Panc1 (cell line): ENCODE measurements around the gene POC1B. TPM values are rescaled to one million over a fixed set of nuclear protein-coding genes. Genes with fewer than 3 reads are reported as not detected.

Experiments
- ATAC-seq: fragments of 200-7000 bp; cut with Tn5 transposase; 2 replicates; pipeline ENCODE4 v1.9.1; 2020; ENCODE audit warnings: mild to moderate bottlenecking, moderate library complexity
- BruUV-seq: library from RNA; stranded (reverse); fragments of 400-500 nt; replicated peaks from 2 replicates; lab custom pipeline; 2021; lab: Mats Ljungman, UMichigan
- CTCF ChIA-PET: fragments of 300-600 bp; sonication (Branson Sonifier 250); formaldehyde crosslinking; loops from one replicate; lab custom pipeline; 2022; ENCODE audit warnings: antibody characterized with exemption; lab: Charles Lee
- POLR2A ChIA-PET: fragments of 300-600 bp; sonication (Branson Sonifier 250); formaldehyde crosslinking; loops from one replicate; lab custom pipeline; 2022; ENCODE audit warnings: antibody characterized with exemption; lab: Charles Lee
- DNase-seq: peaks from one replicate; pipeline ENCODE4 v3.0.0-alpha.2; 2010; ENCODE audit warnings: low read depth, low spot score
- H3K27ac ChIP-seq: 2 replicates; pipeline ENCODE4 v1.5.1; 2011; ENCODE audit warnings: mild to moderate bottlenecking, low read length, inconsistent platforms
- H3K27me3 ChIP-seq: fragments of 200-500 bp; sonication (Bioruptor generic); 2 replicates; pipeline ENCODE4 v1.6.0; 2014; ENCODE audit warnings: low read length, inconsistent platforms; ENCODE audit not compliant: control insufficient read depth, insufficient read depth
- H3K36me3 ChIP-seq: fragments of 200-500 bp; sonication (Bioruptor generic); 2 replicates; pipeline ENCODE4 v1.5.1; 2014; ENCODE audit warnings: inconsistent platforms, mild to moderate bottlenecking, low read length, moderate library complexity; ENCODE audit not compliant: control insufficient read depth, insufficient read depth
- H3K4me1 ChIP-seq: 2 replicates; pipeline ENCODE4 v1.5.1; 2011; ENCODE audit warnings: inconsistent platforms, mild to moderate bottlenecking, low read length, moderate library complexity; ENCODE audit not compliant: control insufficient read depth, insufficient read depth
- H3K4me3 ChIP-seq, 2 experiments: 2 replicates each; pipeline ENCODE4 v1.5.1; 2011 to 2012; ENCODE audit warnings: low read depth in 2 of 2, low read length in 2 of 2, mild to moderate bottlenecking in 2 of 2, inconsistent platforms in 1 of 2, moderate library complexity in 1 of 2
- H3K9me3 ChIP-seq: fragments of 200-500 bp; sonication (Bioruptor generic); 2 replicates; pipeline ENCODE4 v1.5.1; 2014; ENCODE audit warnings: low read depth, mild to moderate bottlenecking, inconsistent platforms, low read length, moderate library complexity; ENCODE audit not compliant: control insufficient read depth, insufficient read depth
- POLR2AphosphoS5 ChIP-seq: IDR thresholded peaks from 2 replicates; pipeline ENCODE4 v1.6.1; 2012; ENCODE audit warnings: mild to moderate bottlenecking, low read depth, low read length, moderate library complexity
- SIN3A ChIP-seq: IDR thresholded peaks from 2 replicates; pipeline ENCODE4 v1.6.1; 2012; ENCODE audit warnings: low read depth, mild to moderate bottlenecking, low read length, moderate library complexity, borderline replicate concordance; ENCODE audit not compliant: insufficient read depth
- TCF7L2 ChIP-seq: IDR thresholded peaks from 2 replicates; pipeline ENCODE4 v1.6.1; 2011; ENCODE audit warnings: mild to moderate bottlenecking, low read depth, low read length, inconsistent platforms
- in situ Hi-C: cut with HindIII; loops from 2 replicates; pipeline ENCODE4 v1.10.0; 2016; ENCODE audit warnings: low sequenced_read_pairs, low pct_unique_long_range_greater_than_20kb
- intact Hi-C: fragments of 100-400 bp; cut with micrococcal nuclease; formaldehyde crosslinking; loops from one replicate; pipeline ENCODE4 v1.10.0; 2022; ENCODE audit not compliant: unreplicated experiment
- total RNA-seq: library from RNA; stranded (reverse); gene quantifications from one replicate; pipeline ENCODE4 v1.2.1, GENCODE V29; 2021; ENCODE audit not compliant: unreplicated experiment
- TF ChIP-seq, protein P1 (sequence below), 2 experiments: IDR thresholded peaks; 2 replicates each; pipeline ENCODE4 v1.6.1; 2011 to 2012; ENCODE audit warnings: low read depth in 2 of 2, control low read depth in 1 of 2, low read length in 1 of 2, mild to moderate bottlenecking in 1 of 2, moderate library complexity in 1 of 2; ENCODE audit not compliant: insufficient read depth in 1 of 2
- TF ChIP-seq, protein P2 (sequence below): fragments of 450-650 bp; IDR thresholded peaks from 2 replicates; pipeline ENCODE4 v1.5.1; 2017; ENCODE audit warnings: mild to moderate bottlenecking

The POC1B gene
- total RNA-seq, 1 experiment from 2014 or later: 7.3 TPM

GRCh38 chr12:89514751-89515150, 11.1 kb downstream of the POC1B start:
- Histone ChIP-seq H3K4me3 (no peak overlapping the region), H3K27ac (no peak overlapping the region), H3K27me3 (no peaks in the 10 kb centered on the region), H3K36me3 (no peaks in the 10 kb centered on the region), H3K4me1 (no peaks in the 10 kb centered on the region), H3K9me3 (no peaks in the 10 kb centered on the region)
- intact Hi-C loops: loop anchor here (5.0 kb wide), 1 partner anchor 37 kb away; no protein-coding TSS in a partner anchor
- ChIA-PET CTCF (no interaction called here), POLR2A (no interaction called here)
- BruUV-seq: no TSS peak
- no peak for DNase-seq
- in situ Hi-C loops: no loop called here
- TF ChIP-seq, protein P1, sequence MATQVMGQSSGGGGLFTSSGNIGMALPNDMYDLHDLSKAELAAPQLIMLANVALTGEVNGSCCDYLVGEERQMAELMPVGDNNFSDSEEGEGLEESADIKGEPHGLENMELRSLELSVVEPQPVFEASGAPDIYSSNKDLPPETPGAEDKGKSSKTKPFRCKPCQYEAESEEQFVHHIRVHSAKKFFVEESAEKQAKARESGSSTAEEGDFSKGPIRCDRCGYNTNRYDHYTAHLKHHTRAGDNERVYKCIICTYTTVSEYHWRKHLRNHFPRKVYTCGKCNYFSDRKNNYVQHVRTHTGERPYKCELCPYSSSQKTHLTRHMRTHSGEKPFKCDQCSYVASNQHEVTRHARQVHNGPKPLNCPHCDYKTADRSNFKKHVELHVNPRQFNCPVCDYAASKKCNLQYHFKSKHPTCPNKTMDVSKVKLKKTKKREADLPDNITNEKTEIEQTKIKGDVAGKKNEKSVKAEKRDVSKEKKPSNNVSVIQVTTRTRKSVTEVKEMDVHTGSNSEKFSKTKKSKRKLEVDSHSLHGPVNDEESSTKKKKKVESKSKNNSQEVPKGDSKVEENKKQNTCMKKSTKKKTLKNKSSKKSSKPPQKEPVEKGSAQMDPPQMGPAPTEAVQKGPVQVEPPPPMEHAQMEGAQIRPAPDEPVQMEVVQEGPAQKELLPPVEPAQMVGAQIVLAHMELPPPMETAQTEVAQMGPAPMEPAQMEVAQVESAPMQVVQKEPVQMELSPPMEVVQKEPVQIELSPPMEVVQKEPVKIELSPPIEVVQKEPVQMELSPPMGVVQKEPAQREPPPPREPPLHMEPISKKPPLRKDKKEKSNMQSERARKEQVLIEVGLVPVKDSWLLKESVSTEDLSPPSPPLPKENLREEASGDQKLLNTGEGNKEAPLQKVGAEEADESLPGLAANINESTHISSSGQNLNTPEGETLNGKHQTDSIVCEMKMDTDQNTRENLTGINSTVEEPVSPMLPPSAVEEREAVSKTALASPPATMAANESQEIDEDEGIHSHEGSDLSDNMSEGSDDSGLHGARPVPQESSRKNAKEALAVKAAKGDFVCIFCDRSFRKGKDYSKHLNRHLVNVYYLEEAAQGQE (IDR thresholded peaks at IDR 0.05; ENCODE audit: insufficient read depth in 1 of 2, low read depth in 2 of 2, low read length in 1 of 2): no peak
- TF ChIP-seq POLR2AphosphoS5: no peak
- TF ChIP-seq, protein P2, sequence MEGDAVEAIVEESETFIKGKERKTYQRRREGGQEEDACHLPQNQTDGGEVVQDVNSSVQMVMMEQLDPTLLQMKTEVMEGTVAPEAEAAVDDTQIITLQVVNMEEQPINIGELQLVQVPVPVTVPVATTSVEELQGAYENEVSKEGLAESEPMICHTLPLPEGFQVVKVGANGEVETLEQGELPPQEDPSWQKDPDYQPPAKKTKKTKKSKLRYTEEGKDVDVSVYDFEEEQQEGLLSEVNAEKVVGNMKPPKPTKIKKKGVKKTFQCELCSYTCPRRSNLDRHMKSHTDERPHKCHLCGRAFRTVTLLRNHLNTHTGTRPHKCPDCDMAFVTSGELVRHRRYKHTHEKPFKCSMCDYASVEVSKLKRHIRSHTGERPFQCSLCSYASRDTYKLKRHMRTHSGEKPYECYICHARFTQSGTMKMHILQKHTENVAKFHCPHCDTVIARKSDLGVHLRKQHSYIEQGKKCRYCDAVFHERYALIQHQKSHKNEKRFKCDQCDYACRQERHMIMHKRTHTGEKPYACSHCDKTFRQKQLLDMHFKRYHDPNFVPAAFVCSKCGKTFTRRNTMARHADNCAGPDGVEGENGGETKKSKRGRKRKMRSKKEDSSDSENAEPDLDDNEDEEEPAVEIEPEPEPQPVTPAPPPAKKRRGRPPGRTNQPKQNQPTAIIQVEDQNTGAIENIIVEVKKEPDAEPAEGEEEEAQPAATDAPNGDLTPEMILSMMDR: no peak
- TF ChIP-seq SIN3A: no peak
- TF ChIP-seq TCF7L2: no peak
- no peak for ATAC-seq

DNA sequence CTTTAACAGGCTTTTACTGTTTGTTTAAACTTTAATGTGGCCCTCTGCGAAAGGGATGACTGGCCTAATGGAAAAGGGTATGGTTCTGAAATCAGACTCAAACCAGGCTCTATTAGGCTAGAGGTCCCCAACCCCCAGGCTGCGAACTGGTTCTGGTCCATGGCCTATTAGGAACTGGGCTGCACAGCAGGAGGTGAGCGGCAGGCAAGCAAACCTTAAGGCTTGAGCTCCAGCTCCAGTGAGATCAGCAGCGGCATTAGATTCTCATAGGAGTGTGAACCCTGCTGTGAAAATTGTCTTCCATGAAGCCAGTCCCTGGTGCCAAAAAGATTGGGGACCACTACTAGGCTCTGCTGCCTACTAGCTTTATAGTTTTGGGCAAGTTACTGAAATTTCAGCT, 12.3 kb downstream of the POC1B start:
- in situ Hi-C loops (no loop called here), intact Hi-C loops (loop anchor here (5.0 kb wide), 1 partner anchor 36 kb away; no protein-coding TSS in a partner anchor)
- H3K27ac ChIP-seq: no peak overlapping the region
- no peaks in the 10 kb centered on the region for H3K4me1 ChIP-seq
- no peak for DNase-seq
- H3K36me3 ChIP-seq: no peaks in the 10 kb centered on the region
- no peaks in the 10 kb centered on the region for H3K9me3 ChIP-seq
- ATAC-seq: no peak
- CTCF ChIA-PET: no interaction called here
- BruUV-seq: no TSS peak
- no peaks in the 10 kb centered on the region for H3K27me3 ChIP-seq
- TF ChIP-seq TCF7L2 (no peak), POLR2AphosphoS5 (no peak), SIN3A (no peak)
- TF ChIP-seq, protein P1 (IDR thresholded peaks at IDR 0.05; ENCODE audit: insufficient read depth in 1 of 2, low read depth in 2 of 2, low read length in 1 of 2): no peak
- TF ChIP-seq, protein P2: no peak
- H3K4me3 ChIP-seq: no peak overlapping the region
- POLR2A ChIA-PET: no interaction called here
